H1 (cell line): ENCODE results near the gene TP73. TPM values are rescaled to one million over a fixed set of nuclear protein-coding genes. Genes with fewer than 3 reads are reported as not detected.

Experiments used
- CTCF ChIA-PET: fragments of 300-600 bp; sonication (Branson Sonifier 250); formaldehyde crosslinking; loops from one replicate; lab custom pipeline; 2021; ENCODE audit not compliant: partially characterized antibody; lab: Charles Lee
- POLR2A ChIA-PET: fragments of 300-600 bp; sonication (Branson Sonifier 250); formaldehyde crosslinking; loops from one replicate; lab custom pipeline; 2021; ENCODE audit warnings: inconsistent platforms; ENCODE audit not compliant: partially characterized antibody; lab: Charles Lee
- DNase-seq, 2 experiments: peaks; one replicate each; pipeline versions ENCODE4 v3.0.0 to v3.0.0-alpha.2; 2010 to 2022; ENCODE audit warnings: low spot score in 2 of 2, low read depth in 1 of 2, mixed read lengths in 1 of 2
- FAIRE-seq: peaks from 2 replicates; lab custom pipeline; 2011; peaks lifted over from hg19 to GRCh38; lab: Jason Lieb, UNC
- H2AFZ ChIP-seq: 2 replicates; pipeline ENCODE4 v1.8.1; 2012; ENCODE audit warnings: low read length, inconsistent platforms
- H2AK5ac ChIP-seq: 2 replicates; pipeline ENCODE4 v1.6.1; 2013; ENCODE audit warnings: low read depth, low read length
- H2BK120ac ChIP-seq: replicated peaks from 2 replicates; pipeline ENCODE3; 2013; ENCODE audit warnings: low read depth, low read length, inconsistent platforms
- H2BK12ac ChIP-seq: 2 replicates; pipeline ENCODE4 v1.6.1; 2013; ENCODE audit warnings: low read depth, low read length
- H2BK15ac ChIP-seq: 2 replicates; pipeline ENCODE4 v1.6.1; 2013; ENCODE audit warnings: low read length
- H2BK20ac ChIP-seq: 2 replicates; pipeline ENCODE4 v1.6.1; 2013; ENCODE audit warnings: low read length
- H2BK5ac ChIP-seq: 2 replicates; pipeline ENCODE4 v1.6.1; 2013; ENCODE audit warnings: low read depth, low read length
- H3K14ac ChIP-seq: 2 replicates; pipeline ENCODE4 v1.6.1; 2013; ENCODE audit warnings: inconsistent platforms; ENCODE audit not compliant: insufficient read length
- H3K18ac ChIP-seq: 2 replicates; pipeline ENCODE4 v1.6.1; 2013; ENCODE audit warnings: low read length; ENCODE audit errors: extremely low read depth
- H3K23ac ChIP-seq: 2 replicates; pipeline ENCODE4 v1.6.1; 2013; ENCODE audit warnings: inconsistent platforms; ENCODE audit not compliant: insufficient read length
- H3K23me2 ChIP-seq: 2 replicates; pipeline ENCODE4 v1.6.1; 2013; ENCODE audit warnings: low read depth, low read length
- H3K27ac ChIP-seq: 2 replicates; pipeline ENCODE4 v1.6.1; 2011; ENCODE audit warnings: low read depth, low read length, inconsistent platforms
- H3K27me3 ChIP-seq, 4 experiments: replicated peaks in 1 of 4; 1 replicate in 1 of 4; 2 replicates in 3 of 4; pipeline versions ENCODE4 v1.6.1 to v1.8.1; 2011 to 2013; ENCODE audit warnings: low read length in 3 of 4, mild to moderate bottlenecking in 3 of 4, inconsistent platforms in 2 of 4, mixed read lengths in 2 of 4, moderate library complexity in 1 of 4; ENCODE audit not compliant: control insufficient read depth in 3 of 4, insufficient read depth in 3 of 4; ENCODE audit errors: extremely low read depth in 1 of 4
- H3K36me3 ChIP-seq, 4 experiments: 2 replicates each; pipeline versions ENCODE4 v1.6.1 to v1.8.1; 2011 to 2013; ENCODE audit warnings: mild to moderate bottlenecking in 4 of 4, low read length in 3 of 4, moderate library complexity in 2 of 4, control low read depth in 1 of 4, inconsistent platforms in 1 of 4; ENCODE audit not compliant: insufficient read depth in 4 of 4, control insufficient read depth in 2 of 4
- H3K4ac ChIP-seq: replicated peaks from 2 replicates; pipeline ENCODE3; 2013; ENCODE audit warnings: low read length, low read depth, mixed read lengths, inconsistent platforms; ENCODE audit not compliant: insufficient read length
- H3K4me1 ChIP-seq, 4 experiments: replicated peaks in 1 of 4; 1 replicate in 1 of 4; 2 replicates in 3 of 4; pipeline versions ENCODE4 v1.6.1 to v1.8.1; 2011 to 2013; ENCODE audit warnings: low read length in 3 of 4, inconsistent platforms in 2 of 4, mixed read lengths in 1 of 4; ENCODE audit not compliant: insufficient read depth in 4 of 4, control insufficient read depth in 3 of 4
- H3K4me2 ChIP-seq, 2 experiments: 2 replicates each; pipeline versions ENCODE4 v1.6.1 to v1.8.1; 2011 to 2013; ENCODE audit warnings: low read depth in 2 of 2, low read length in 2 of 2, control low read depth in 1 of 2, inconsistent platforms in 1 of 2, mild to moderate bottlenecking in 1 of 2; ENCODE audit not compliant: insufficient read depth in 1 of 2
- H3K4me3 ChIP-seq, 4 experiments: fragments of 200-600, 300-600 bp in 1 of 4; sonication (generic), shearing (Covaris generic), sonication (Bioruptor Twin) in 1 of 4; 2 replicates each; pipeline versions ENCODE4 v1.5.1 to v1.8.1; 2011 to 2016; ENCODE audit warnings: low read length in 4 of 4, low read depth in 3 of 4, control low read depth in 2 of 4, inconsistent platforms in 2 of 4, mild to moderate bottlenecking in 2 of 4, mixed read lengths in 1 of 4, moderate library complexity in 1 of 4; ENCODE audit not compliant: insufficient read depth in 2 of 4; ENCODE audit errors: extremely low read depth in 1 of 4
- H3K56ac ChIP-seq: replicated peaks from 2 replicates; pipeline ENCODE3; 2013; ENCODE audit warnings: low read depth, mild to moderate bottlenecking, mixed read lengths, low read length, inconsistent platforms; ENCODE audit not compliant: insufficient read length
- H3K79me1 ChIP-seq: 2 replicates; pipeline ENCODE4 v1.6.1; 2013; ENCODE audit warnings: low read depth, low read length, control low read depth
- H3K79me2 ChIP-seq, 2 experiments: 2 replicates each; pipeline versions ENCODE4 v1.6.1 to v1.8.1; 2012 to 2013; ENCODE audit warnings: low read length in 2 of 2, mild to moderate bottlenecking in 2 of 2, inconsistent platforms in 1 of 2; ENCODE audit not compliant: insufficient read depth in 2 of 2, control insufficient read depth in 1 of 2
- H3K9ac ChIP-seq, 4 experiments: replicated peaks in 1 of 4; 1 replicate in 1 of 4; 2 replicates in 3 of 4; pipeline versions ENCODE4 v1.6.1 to v1.8.1; 2011 to 2013; ENCODE audit warnings: low read depth in 3 of 4, low read length in 3 of 4, control low read depth in 2 of 4, mild to moderate bottlenecking in 2 of 4, moderate library complexity in 2 of 4, inconsistent platforms in 1 of 4; ENCODE audit errors: extremely low read depth in 1 of 4
- H3K9me3 ChIP-seq, 2 experiments: 2 replicates each; pipeline versions ENCODE4 v1.6.1 to v1.8.1; 2012 to 2013; ENCODE audit warnings: mild to moderate bottlenecking in 2 of 2, moderate library complexity in 2 of 2, control low read depth in 1 of 2, inconsistent platforms in 1 of 2, low read depth in 1 of 2, low read length in 1 of 2, mixed read lengths in 1 of 2; ENCODE audit not compliant: insufficient read depth in 2 of 2
- H4K20me1 ChIP-seq, 2 experiments: replicated peaks in 1 of 2; 2 replicates each; pipeline versions ENCODE3 to v1.8.1; 2011 to 2013; ENCODE audit warnings: inconsistent platforms in 2 of 2, low read length in 2 of 2, mild to moderate bottlenecking in 1 of 2; ENCODE audit not compliant: insufficient read depth in 2 of 2, control insufficient read depth in 1 of 2
- H4K5ac ChIP-seq: 2 replicates; pipeline ENCODE4 v1.6.1; 2013; ENCODE audit warnings: low read length, low read depth, mixed read lengths, inconsistent platforms; ENCODE audit not compliant: insufficient read length
- H4K8ac ChIP-seq: 2 replicates; pipeline ENCODE4 v1.8.0; 2013; ENCODE audit warnings: mild to moderate bottlenecking, moderate library complexity, low read length, inconsistent platforms; ENCODE audit not compliant: insufficient read depth; ENCODE audit errors: extremely low read depth
- H4K91ac ChIP-seq: replicated peaks from 2 replicates; pipeline ENCODE3; 2013; ENCODE audit warnings: low read length, mixed read lengths, inconsistent platforms; ENCODE audit not compliant: insufficient read length
- KDM5A ChIP-seq: fragments of 200-600 bp; IDR thresholded peaks from 2 replicates; pipeline ENCODE4 v1.7.1; 2012; ENCODE audit warnings: mild to moderate bottlenecking, low read length, inconsistent platforms, mixed read lengths
- POLR2AphosphoS5 ChIP-seq: IDR thresholded peaks from 2 replicates; pipeline ENCODE4 v1.6.1; 2011; ENCODE audit warnings: low read depth, low read length
- RNF2 ChIP-seq: fragments of 200-900, 300-1000 bp; sonication (generic); IDR thresholded peaks from 2 replicates; pipeline ENCODE4 v1.7.1; 2016; ENCODE audit warnings: borderline replicate concordance, low read depth, mild to moderate bottlenecking, antibody characterized with exemption, low read length; ENCODE audit not compliant: poor library complexity, severe bottlenecking; ENCODE audit errors: missing control alignments
- SP1 ChIP-seq: IDR thresholded peaks from 2 replicates; pipeline ENCODE4 v1.6.1; 2011; ENCODE audit warnings: low read depth, low read length
- SP2 ChIP-seq: IDR thresholded peaks from 2 replicates; pipeline ENCODE4 v1.6.1; 2012; ENCODE audit warnings: mild to moderate bottlenecking, low read length, inconsistent platforms
- WGBS, 2 experiments: shearing (Covaris generic) in 1 of 2; methylation state at CpG; one replicate each; pipeline versions ENCODE4 v1.1.6 to v1.1.7; 2013 to 2015; ENCODE audit warnings: low lambda C conversion rate in 2 of 2, mixed read lengths in 2 of 2, inconsistent platforms in 1 of 2, low coverage in 1 of 2, missing lambda C conversion rate in 1 of 2; ENCODE audit not compliant: insufficient replicate concordance in 2 of 2, insufficient coverage in 1 of 2, insufficient read length in 1 of 2; ENCODE audit errors: extremely low coverage in 1 of 2, missing lambda C conversion rate in 1 of 2; 5-methylcytosine and 5-hydroxymethylcytosine counted together
- polyA plus RNA-seq, 7 experiments: library from polyadenylated mRNA; depleted of rRNA in 3 of 7; stranded (reverse) in 5 of 7; unstranded in 2 of 7; fragments of >200 nt in 5 of 7; fragments of 200-250 nt in 2 of 7; gene quantifications; 1 replicate in 5 of 7; 2 replicates in 1 of 7; 4 replicates in 1 of 7; pipeline versions ENCODE4 v1.2.1 to v1.2.3, GENCODE V29; 2011 to 2013; ENCODE audit warnings: missing spikeins in 2 of 7, mixed read lengths in 2 of 7
- total RNA-seq: library from RNA; stranded (reverse); fragmentation: NEBNext Ultra II Directional; extraction: Animal tissue kit (Norgen Biotek cat#: 25700); gene quantifications from 2 replicates; pipeline ENCODE4 v1.2.1, GENCODE V29; 2021
- TF ChIP-seq, protein P1 (sequence below): IDR thresholded peaks from 2 replicates; pipeline ENCODE4 v1.6.1; 2012; ENCODE audit warnings: inconsistent platforms

TP73 gene
- total and polyA plus RNA-seq, 2 of the 8 experiments (the other 6 are each of a cell fraction or from before 2014, with no cell fraction given): 2.6 to 3.1 TPM

- H3K27me3 ChIP-seq: peaks cover 0 to 17% (median 7%) of the 10 kb centered on the region in 4 experiments; a peak in 4 of 7 replicates
- DNase-seq (no peak), FAIRE-seq (no peak)
- CTCF ChIA-PET: interaction anchor here (0.7 to 6.3 kb wide), 6 partner anchors 8 to 16 kb away, joined by 3 to 49 read pairs (median 6); no protein-coding TSS in a partner anchor
- WGBS, 2 experiments: 82 to 100% methylated on average over 1 to 24 of the region's 24 CpGs
- no peak overlapping the region for H3K4me2 ChIP-seq
- no peak for TF ChIP-seq SP1
- no peak for TF ChIP-seq SP2
- TF ChIP-seq RNF2: no peak
- no peak for TF ChIP-seq KDM5A
- TF ChIP-seq, protein P1, sequence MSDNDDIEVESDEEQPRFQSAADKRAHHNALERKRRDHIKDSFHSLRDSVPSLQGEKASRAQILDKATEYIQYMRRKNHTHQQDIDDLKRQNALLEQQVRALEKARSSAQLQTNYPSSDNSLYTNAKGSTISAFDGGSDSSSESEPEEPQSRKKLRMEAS: no peak
- no peak for TF ChIP-seq POLR2AphosphoS5
- TF ChIP-seq, all 59 proteins: peak for 0
- Histone ChIP-seq H3K9ac (no peak overlapping the region), H2BK120ac (no peak overlapping the region), H3K79me1 (no peaks in the 10 kb centered on the region; the same call in 1 of the 2 replicates), H3K4me3 (no peak overlapping the region), H3K23ac (no peak overlapping the region), H4K8ac (no peak overlapping the region; the same call in 1 of the 2 replicates), H3K18ac (no peak overlapping the region), H3K4me1 (peaks cover 4 to 30% (median 25%) of the 10 kb centered on the region in 4 experiments), H4K20me1 (peaks cover 6 to 19% of the 10 kb centered on the region in 2 experiments), H3K79me2 (no peaks in the 10 kb centered on the region), H2AFZ (no peak overlapping the region), H2BK12ac (no peak overlapping the region), H2BK15ac (no peak overlapping the region), H3K36me3 (no peaks in the 10 kb centered on the region), H3K27ac (no peak overlapping the region), H4K91ac (no peak overlapping the region), H2AK5ac (no peak overlapping the region), H2BK20ac (no peak overlapping the region), H3K14ac (no peak overlapping the region), H3K23me2 (no peaks in the 10 kb centered on the region; the same call in 1 of the 2 replicates), H3K4ac (no peak overlapping the region), H3K9me3 (no peaks in the 10 kb centered on the region), H4K5ac (no peak overlapping the region), H2BK5ac (no peak overlapping the region), H3K56ac (no peak overlapping the region)
- POLR2A ChIA-PET: interaction anchor here (1.8 kb wide), 1 partner anchor 55 kb away, joined by 4 read pairs; no protein-coding TSS in a partner anchor
Observed at GRCh38 chr1:3711780-3712451, 59.6 kb downstream of the TP73 start.
